Measurements from ENCODE around the gene TNFAIP6.
"Not testable (repeated sequence)": the region's sequence is repeated elsewhere in the genome, so short reads cannot be mapped to it uniquely, and the experiment has no call there.

The TNFAIP6 gene

DNA sequence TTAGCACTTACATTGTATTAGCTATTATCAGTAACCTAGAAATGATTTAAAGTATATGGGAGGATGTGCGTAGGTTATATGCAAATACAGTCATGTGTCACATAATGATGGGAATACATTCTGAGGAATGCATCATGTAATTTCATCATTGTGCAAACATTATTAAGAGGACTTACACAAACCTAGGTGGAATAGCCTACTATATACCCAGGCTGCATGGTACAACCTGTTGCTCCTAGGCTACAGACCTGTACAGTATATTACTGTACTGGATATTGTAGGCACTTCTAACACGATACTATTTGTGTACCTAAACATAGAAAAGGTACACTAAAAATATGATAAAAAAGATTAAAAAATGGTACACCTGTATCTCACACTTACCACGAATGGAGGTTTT is 60.3 kb downstream of the TNFAIP6 start:
- no peak for DNase-seq (ENCODE audit: low read depth in 4 of 4, low spot score in 1 of 4)

DNA sequence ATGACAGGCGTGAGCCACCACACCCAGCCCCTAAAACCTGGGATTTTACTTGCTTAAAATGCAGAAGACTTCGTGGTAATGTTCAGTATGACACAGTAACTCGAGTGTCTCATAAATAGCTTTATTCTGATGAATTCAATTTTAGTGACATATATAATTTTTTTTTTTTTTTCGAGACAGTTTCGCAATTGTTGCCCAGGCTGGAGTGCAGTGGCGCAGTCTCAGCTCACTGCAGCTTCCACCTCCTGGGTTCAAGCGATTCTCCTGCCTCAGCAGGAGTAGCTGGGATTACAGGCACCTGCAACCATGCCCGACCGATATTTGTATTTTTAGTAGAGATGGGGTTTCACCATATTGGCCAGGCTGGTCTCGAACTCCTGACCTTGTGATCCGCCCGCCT is 64.3 kb downstream of the TNFAIP6 start:
- DNase-seq (ENCODE audit: low read depth in 4 of 4, low spot score in 1 of 4): not testable (repeated sequence)

DNA sequence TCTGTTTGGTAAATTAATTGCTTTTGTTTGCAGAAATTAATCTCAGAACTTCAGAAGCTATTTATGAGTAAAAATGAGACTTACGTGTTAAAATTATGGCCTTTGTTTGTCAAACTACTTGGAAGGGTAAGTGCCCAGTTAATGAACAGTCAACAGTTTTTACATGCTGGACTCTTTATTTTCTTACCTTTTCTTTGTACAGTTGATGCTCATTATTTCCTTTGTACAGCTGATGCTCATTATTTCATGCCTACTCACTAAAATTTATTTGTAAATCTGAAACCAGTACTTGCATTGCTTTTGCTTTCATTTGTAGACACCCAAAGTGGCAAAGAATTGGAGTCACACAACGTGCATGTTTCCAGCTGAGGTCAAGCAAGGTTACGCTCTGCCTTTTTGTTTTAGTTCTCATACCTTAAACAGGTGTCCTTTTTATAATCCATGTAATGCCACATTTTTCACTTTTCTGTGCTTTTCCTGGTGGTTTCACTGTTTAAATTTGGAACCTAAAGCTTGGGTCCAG is 65.6 kb downstream of the TNFAIP6 start:
- DNase-seq (ENCODE audit: low read depth in 4 of 4, low spot score in 1 of 4): no peak

DNA sequence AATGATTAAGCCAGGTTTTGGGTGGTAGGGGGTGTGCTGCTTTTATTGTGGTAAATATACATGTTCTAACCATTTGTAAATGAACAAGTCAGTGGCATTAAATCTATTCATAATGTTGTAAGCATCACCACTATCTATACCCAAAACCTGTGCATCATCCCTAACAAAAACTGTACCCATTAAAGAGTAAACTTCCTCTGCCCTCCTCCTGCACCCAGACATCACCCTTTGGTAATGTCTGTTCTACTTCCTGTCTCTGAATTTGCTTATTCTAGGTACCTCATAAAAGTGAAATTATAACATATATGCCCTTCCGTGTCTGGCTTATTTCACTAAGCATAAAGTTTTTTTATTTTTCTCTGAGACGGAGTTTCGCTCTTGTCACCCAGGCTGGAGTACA is 66.4 kb downstream of the TNFAIP6 start:
- no peak for DNase-seq (ENCODE audit: low read depth in 4 of 4, low spot score in 1 of 4)
